ENCODE results near the gene SERAC1.
"Not testable (repeated sequence)": the region's sequence is repeated elsewhere in the genome, so short reads cannot be mapped to it uniquely, and the experiment has no call there.

SERAC1 gene

DNA sequence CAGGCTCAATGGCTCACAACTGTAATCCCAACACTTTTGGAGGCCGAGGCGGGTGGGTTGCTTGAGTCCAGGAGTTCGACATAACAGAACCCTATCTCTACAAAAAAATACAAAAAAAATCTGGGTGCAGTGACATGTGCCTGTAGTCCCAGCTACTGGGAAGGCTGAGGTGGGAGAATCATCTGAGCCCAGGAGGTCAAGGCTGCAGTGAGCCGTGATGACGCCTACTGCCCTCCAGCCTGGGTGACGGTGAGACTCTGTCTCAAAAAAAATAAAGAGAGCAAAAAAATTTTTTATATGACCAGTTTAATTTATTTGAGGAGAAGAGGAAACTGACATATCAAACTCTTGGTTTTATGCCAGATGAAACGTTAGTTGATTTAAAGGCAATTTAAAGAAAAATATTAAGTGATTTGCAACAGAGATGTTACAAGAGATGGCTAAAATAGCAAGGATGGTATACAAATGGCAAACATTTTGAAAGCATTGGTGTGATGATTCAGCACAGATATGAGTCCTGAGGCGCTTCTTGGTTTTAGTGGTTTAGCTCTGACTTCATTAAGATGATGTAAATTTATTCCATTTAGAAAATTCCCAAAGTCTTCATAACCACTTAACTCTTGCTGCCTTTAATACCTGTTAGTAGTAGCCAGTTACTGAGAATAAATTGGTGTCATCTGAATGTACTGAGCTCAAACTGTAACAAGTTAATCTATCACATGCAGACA, 17.8 kb upstream of the SERAC1 start:
- DNase-seq (ENCODE audit: low read depth) = no peak
- no peak overlapping the region for H3K4me3 ChIP-seq (ENCODE audit: low read depth, low read length)
- no peak for TF ChIP-seq CTCF (IDR thresholded peaks at IDR 0.05; ENCODE audit: control insufficient read depth, extremely low read depth, insufficient read depth)

DNA sequence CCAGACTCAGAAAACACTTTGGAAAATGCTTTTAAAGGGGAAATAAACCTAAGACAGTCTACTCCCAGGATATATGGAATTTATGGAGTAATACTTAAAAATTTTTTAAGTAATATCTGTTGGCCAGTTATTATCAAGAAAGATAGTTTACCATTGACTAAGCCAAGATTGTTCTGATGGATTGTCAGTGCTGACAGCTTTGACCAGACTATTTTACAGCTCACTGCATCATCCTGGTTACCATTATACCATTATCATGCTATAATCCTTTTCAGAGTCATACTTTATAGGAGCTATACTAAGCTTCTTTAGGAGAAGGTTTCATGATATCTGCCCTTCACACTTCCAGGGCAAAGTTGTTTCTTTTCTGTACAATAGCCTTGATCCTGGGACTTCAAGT, 16.5 kb upstream of the SERAC1 start:
- no peak overlapping the region for H3K4me3 ChIP-seq (ENCODE audit: low read depth, low read length)
- DNase-seq (ENCODE audit: low read depth) = no peak
- TF ChIP-seq CTCF (IDR thresholded peaks at IDR 0.05; ENCODE audit: control insufficient read depth, extremely low read depth, insufficient read depth) = no peak

- not testable (repeated sequence) for DNase-seq (ENCODE audit: low read depth); H3K4me3 ChIP-seq (ENCODE audit: low read depth, low read length)
Observed at GRCh38 chr6:158183174-158183972, 15.3 kb upstream of the SERAC1 start.

GRCh38 chr6:158177712-158178111, 9.7 kb upstream of the SERAC1 start:
- not testable (repeated sequence) for H3K4me3 ChIP-seq (ENCODE audit: low read depth, low read length); DNase-seq (ENCODE audit: low read depth)

DNA sequence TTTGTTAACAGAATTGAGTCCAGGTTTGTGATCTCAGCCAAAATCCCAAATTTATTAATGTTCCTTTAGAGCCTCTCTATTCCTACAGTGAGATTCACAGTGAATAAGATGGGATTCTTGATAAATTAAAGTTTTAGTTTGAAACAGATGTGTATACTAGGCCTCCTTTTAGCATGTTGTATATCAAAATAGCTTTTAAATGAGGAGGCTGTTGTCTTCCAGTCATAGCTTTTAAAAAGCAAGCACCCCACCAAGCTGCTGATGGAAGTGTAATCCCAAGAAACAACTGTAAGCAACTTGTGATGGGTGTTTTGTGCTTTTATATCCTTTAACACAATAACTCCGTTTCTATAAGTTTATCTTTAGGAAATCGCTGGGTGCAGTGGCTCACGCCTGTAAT, 7.0 kb upstream of the SERAC1 start:
- no peak for TF ChIP-seq CTCF (IDR thresholded peaks at IDR 0.05; ENCODE audit: control insufficient read depth, extremely low read depth, insufficient read depth)
- DNase-seq (ENCODE audit: low read depth) = no peak
- H3K4me3 ChIP-seq (ENCODE audit: low read depth, low read length) = no peak overlapping the region

- no peak for TF ChIP-seq CTCF (IDR thresholded peaks at IDR 0.05; ENCODE audit: control insufficient read depth, extremely low read depth, insufficient read depth)
- no peak for DNase-seq (ENCODE audit: low read depth)
- H3K4me3 ChIP-seq (ENCODE audit: low read depth, low read length) = no peak overlapping the region
Observed at GRCh38 chr6:158174514-158174913, 6.5 kb upstream of the SERAC1 start.

DNA sequence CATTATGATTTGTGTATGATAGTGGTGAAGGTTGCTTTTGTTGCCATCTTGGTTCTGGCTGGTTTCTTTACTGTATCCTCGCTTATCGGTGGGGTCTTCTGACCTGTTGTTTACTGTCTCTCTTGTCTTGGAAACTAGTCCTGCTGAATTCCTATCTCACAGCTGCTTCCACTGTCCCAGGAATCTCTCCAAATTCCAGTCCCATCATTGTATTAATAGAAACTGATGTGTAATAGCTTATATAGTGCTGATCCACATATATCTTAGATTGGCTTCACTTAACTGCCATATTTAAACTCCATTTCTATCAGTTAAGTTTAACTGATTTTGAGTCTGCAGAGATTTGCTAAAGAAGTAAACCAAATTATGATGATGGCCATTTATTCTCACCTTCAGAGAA, 6.0 kb upstream of the SERAC1 start:
- H3K4me3 ChIP-seq (ENCODE audit: low read depth, low read length) = no peak overlapping the region
- no peak for DNase-seq (ENCODE audit: low read depth)
- TF ChIP-seq CTCF (IDR thresholded peaks at IDR 0.05; ENCODE audit: control insufficient read depth, extremely low read depth, insufficient read depth) = no peak

GRCh38 chr6:158172001-158172400, 3.9 kb upstream of the SERAC1 start:
- DNase-seq (ENCODE audit: low read depth) = no peak
- TF ChIP-seq CTCF (IDR thresholded peaks at IDR 0.05; ENCODE audit: control insufficient read depth, extremely low read depth, insufficient read depth) = no peak
- no peak overlapping the region for H3K4me3 ChIP-seq (ENCODE audit: low read depth, low read length)
